Measurements from ENCODE around the gene TRIM21. TPM values are rescaled to one million over a fixed set of nuclear protein-coding genes. Genes with fewer than 3 reads are reported as not detected.

Gene TRIM21
- total and polyA plus RNA-seq, 10 of the 15 experiments (the other 5 are each of a cell fraction or from before 2014, with no cell fraction given) = 24.3 to 80.6 (median 31.7) TPM

GRCh38 chr11:4393209-4393857 is at the start of gene TRIM21 (continued):
- TF ChIP-seq BCLAF1 (IDR thresholded peaks at IDR 0.05) (no peak), RELB (IDR thresholded peaks at IDR 0.05; ENCODE audit: low read depth) (0 out of 2 replicates have a peak, but pooled peaks have one; percentile 33), BRCA1 (IDR thresholded peaks at IDR 0.05; ENCODE audit: low read depth, low read length) (no peak), NR2F1 (conservative IDR thresholded peaks at IDR 0.05) (peak; percentile 53), MLLT1 (IDR thresholded peaks at IDR 0.05) (peak; percentile 57; the same call in 1 of the 2 replicates), RB1 (IDR thresholded peaks at IDR 0.05; ENCODE audit: borderline replicate concordance) (0 out of 2 replicates have a peak, but pooled peaks have one; percentile 32), KLF5 (IDR thresholded peaks at IDR 0.05; ENCODE audit: partially characterized antibody) (peak; percentile 48), MXI1 (IDR thresholded peaks at IDR 0.05; ENCODE audit: low read depth, low read length) (peak; percentile 49; the same call in 1 of the 2 replicates), ZNF207 (IDR thresholded peaks at IDR 0.05; ENCODE audit: borderline replicate concordance) (0 out of 2 replicates have a peak, but pooled peaks have one; percentile 13), HDGF (IDR thresholded peaks at IDR 0.05) (peak; percentile 93), NBN (IDR thresholded peaks at IDR 0.05) (0 out of 2 replicates have a peak, but pooled peaks have one; percentile 49), IRF4 (IDR thresholded peaks at IDR 0.05; ENCODE audit: low read depth, low read length) (0 out of 2 replicates have a peak, but pooled peaks have one; percentile 31)

All from GM12878 (cell line).